Epithelial cell of proximal tubule (primary cell): ENCODE measurements around the gene SLC7A5. TPM values are rescaled to one million over a fixed set of nuclear protein-coding genes. Genes with fewer than 3 reads are reported as not detected.
"Not testable (repeated sequence)": the region's sequence is repeated elsewhere in the genome, so short reads cannot be mapped to it uniquely, and the experiment has no call there.

Experiments
- DNase-seq: peaks from one replicate; pipeline ENCODE4 v3.0.0-alpha.2; 2011; ENCODE audit warnings: low read depth
- H3K4me3 ChIP-seq: 2 replicates; pipeline ENCODE4 v1.5.1; 2011; ENCODE audit warnings: low read depth, mild to moderate bottlenecking, low read length
- CTCF ChIP-seq: conservative IDR thresholded peaks from 2 replicates; pipeline ENCODE4 v1.5.1; 2012; ENCODE audit warnings: low read depth, mild to moderate bottlenecking, low read length
- total RNA-seq: library from RNA; depleted of rRNA; stranded (reverse); fragments of >200 nt; gene quantifications from 2 replicates; pipeline ENCODE4 v1.2.3, GENCODE V29; 2015

SLC7A5 gene
- total RNA-seq, 1 donor from 2014 or later, result 55.1 TPM

GRCh38 chr16:87812200-87812656, 57.1 kb downstream of the SLC7A5 start:
- no peak for TF ChIP-seq CTCF
- no peak for DNase-seq

GRCh38 chr16:87811454-87811853, 57.9 kb downstream of the SLC7A5 start:
- not testable (repeated sequence) for DNase-seq, H3K4me3 ChIP-seq

More at GRCh38 chr16:87812200-87812656, 57.1 kb downstream of the SLC7A5 start:
- H3K4me3 ChIP-seq, result no peak overlapping the region

GRCh38 chr16:87809150-87809902, 60.0 kb downstream of the SLC7A5 start:
- H3K4me3 ChIP-seq, result no peak overlapping the region
- DNase-seq, result no peak
- no peak for TF ChIP-seq CTCF

GRCh38 chr16:87808108-87808507, 61.2 kb downstream of the SLC7A5 start:
- DNase-seq, result no peak
- H3K4me3 ChIP-seq, result no peak overlapping the region
- TF ChIP-seq CTCF, result no peak

DNA sequence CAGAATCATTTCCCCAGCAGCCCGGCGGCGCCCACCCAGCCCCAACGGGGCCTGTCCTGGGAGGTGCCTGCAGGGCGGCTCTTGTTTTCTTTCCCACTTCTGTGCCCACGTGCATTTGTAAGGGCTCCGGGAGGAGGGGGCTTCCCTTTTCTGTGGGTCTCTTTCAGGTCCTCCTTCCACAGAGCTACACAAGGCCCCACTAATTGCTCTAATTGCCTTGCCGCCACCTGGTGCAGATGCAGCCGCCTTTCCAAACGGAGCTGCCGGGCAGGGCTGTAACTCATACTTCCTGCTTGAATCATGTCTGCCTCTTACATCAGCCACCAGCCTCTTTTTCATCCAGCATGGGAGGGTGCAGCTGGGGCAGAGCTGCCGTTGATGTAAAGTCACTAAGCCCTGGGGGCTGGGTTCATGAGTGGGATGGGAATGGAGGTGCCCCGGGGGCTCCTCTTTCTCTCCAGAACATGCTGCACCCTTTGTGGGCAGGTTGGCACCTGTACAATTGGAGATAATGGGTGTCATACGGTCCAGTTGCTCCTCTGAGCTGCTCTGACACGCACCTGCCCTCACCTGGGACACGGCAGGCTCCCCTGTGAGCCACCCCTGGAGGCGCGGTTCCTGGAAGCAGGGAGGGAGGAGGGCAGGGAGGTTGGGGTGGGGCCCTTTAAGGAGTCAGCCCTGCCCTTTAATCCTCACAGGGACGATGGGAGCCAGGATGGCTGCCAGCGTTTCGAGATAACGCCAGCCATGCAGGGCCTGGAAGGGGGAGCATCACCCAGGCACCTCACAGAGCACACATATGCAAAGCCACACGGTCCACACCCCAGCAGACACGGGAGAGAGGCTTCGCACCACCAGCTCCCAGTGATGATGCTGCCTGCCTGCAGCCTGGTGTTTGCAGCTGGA, 62.4 kb downstream of the SLC7A5 start:
- H3K4me3 ChIP-seq, result peak overlapping the region; percentile 30
- no peak for DNase-seq
- peak; percentile 16 for TF ChIP-seq CTCF

DNA sequence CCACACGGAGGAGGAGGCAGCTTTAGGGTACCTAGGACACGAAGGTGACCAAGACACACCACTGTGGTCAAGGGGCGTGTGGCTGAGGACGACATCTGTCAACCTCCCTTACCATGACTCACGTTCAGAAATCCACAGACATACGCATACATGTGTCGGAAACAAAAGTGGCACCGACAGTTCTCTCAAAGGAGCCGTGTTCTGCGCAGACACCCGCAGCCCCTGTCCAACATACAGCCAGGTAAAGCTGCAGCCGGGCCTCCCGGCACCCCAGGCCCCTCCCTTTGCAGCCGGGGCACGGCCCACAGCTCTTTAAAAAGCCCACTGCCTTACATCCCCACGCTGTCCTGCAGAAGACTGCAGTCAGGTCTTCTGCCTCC, 63.1 kb downstream of the SLC7A5 start:
- H3K4me3 ChIP-seq, result peak overlapping the region; percentile 30
- DNase-seq, result no peak
- no peak for TF ChIP-seq CTCF

- no peak for TF ChIP-seq CTCF
- no peak overlapping the region for H3K4me3 ChIP-seq
- no peak for DNase-seq
These were observed 65.9 kb downstream of the SLC7A5 start for GRCh38 chr16:87803385-87803784.
